ENCODE results near the gene REEP6. TPM values are rescaled to one million over a fixed set of nuclear protein-coding genes. Genes with fewer than 3 reads are reported as not detected.

Gene REEP6
- total and polyA plus RNA-seq, 2 of the 8 experiments (the other 6 are each of a cell fraction or from before 2014, with no cell fraction given) = 12.6 to 20.7 TPM

GRCh38 chr19:1452802-1453524, 38.0 kb upstream of the REEP6 start:
- Histone ChIP-seq H4K5ac (ENCODE audit: insufficient read length, low read depth, low read length) (no peak overlapping the region), H2AFZ (ENCODE audit: low read length) (no peak overlapping the region), H3K4me1 (replicated peaks in 1 of 4; ENCODE audit: control insufficient read depth in 3 of 4, insufficient read depth in 4 of 4, low read length in 3 of 4) (peaks cover 0 to 39% (median 29%) of the 10 kb centered on the region in 4 experiments; a peak in 6 of 7 replicates), H3K9me3 (ENCODE audit: insufficient read depth in 2 of 2, low read depth in 1 of 2, low read length in 1 of 2) (no peaks in the 10 kb centered on the region), H3K27ac (ENCODE audit: low read depth, low read length) (no peak overlapping the region), H3K79me1 (ENCODE audit: low read depth, low read length) (no peaks in the 10 kb centered on the region; the same call in 1 of the 2 replicates), H2BK15ac (ENCODE audit: low read length) (0 out of 2 replicates have a peak overlapping the region, but pooled peaks have one; percentile 99), H3K9ac (replicated peaks in 1 of 4; ENCODE audit: extremely low read depth in 1 of 4, low read depth in 3 of 4, low read length in 3 of 4) (no peak overlapping the region), H3K4me3 (ENCODE audit: extremely low read depth in 1 of 4, insufficient read depth in 2 of 4, low read depth in 3 of 4, low read length in 4 of 4) (no peak overlapping the region), H2AK5ac (ENCODE audit: low read depth, low read length) (no peak overlapping the region), H3K18ac (ENCODE audit: extremely low read depth, low read length) (peak overlapping the region; percentile 32), H3K79me2 (ENCODE audit: control insufficient read depth in 1 of 2, insufficient read depth in 2 of 2, low read length in 2 of 2) (no peaks in the 10 kb centered on the region), H3K56ac (replicated peaks; ENCODE audit: insufficient read length, low read depth, low read length) (no peak overlapping the region), H2BK20ac (ENCODE audit: low read length) (peak overlapping the region; percentile 93; the same call in 1 of the 2 replicates), H3K23me2 (ENCODE audit: low read depth, low read length) (peaks cover 4% of the 10 kb centered on the region; the same call in 1 of the 2 replicates), H3K4me2 (ENCODE audit: insufficient read depth in 1 of 2, low read depth in 2 of 2, low read length in 2 of 2) (peak overlapping the region in 1 of 2 experiments; percentile 47; a peak in 3 of 4 replicates), H3K36me3 (ENCODE audit: control insufficient read depth in 2 of 4, insufficient read depth in 4 of 4, low read length in 3 of 4) (no peaks in the 10 kb centered on the region; a peak in 1 of 8 replicates), H2BK12ac (ENCODE audit: low read depth, low read length) (peak overlapping the region; percentile 84; the same call in 1 of the 2 replicates), H4K8ac (ENCODE audit: extremely low read depth, insufficient read depth, low read length) (0 out of 2 replicates have a peak overlapping the region, but pooled peaks have one; percentile 62), H2BK120ac (replicated peaks; ENCODE audit: low read depth, low read length) (no peak overlapping the region), H4K91ac (replicated peaks; ENCODE audit: insufficient read length, low read length) (peak overlapping the region; percentile 86), H3K4ac (replicated peaks; ENCODE audit: insufficient read length, low read depth, low read length) (peak overlapping the region; percentile 89), H2BK5ac (ENCODE audit: low read depth, low read length) (peak overlapping the region; percentile 73; the same call in 1 of the 2 replicates), H4K20me1 (replicated peaks in 1 of 2; ENCODE audit: control insufficient read depth in 1 of 2, insufficient read depth in 2 of 2, low read length in 2 of 2) (peaks cover 10% of the 10 kb centered on the region in 2 experiments), H3K14ac (ENCODE audit: insufficient read length) (no peak overlapping the region), H3K23ac (ENCODE audit: insufficient read length) (no peak overlapping the region), H3K27me3 (replicated peaks in 1 of 4; ENCODE audit: control insufficient read depth in 3 of 4, extremely low read depth in 1 of 4, insufficient read depth in 3 of 4, low read length in 3 of 4) (peaks cover 19 to 42% (median 40%) of the 10 kb centered on the region in 4 experiments)
- FAIRE-seq = no peak
- ChIA-PET CTCF (ENCODE audit: partially characterized antibody) (interaction anchor here (0.7 to 6.9 kb wide), 7 partner anchors 10 to 388 kb away, joined by 3 to 54 read pairs (median 3); no protein-coding TSS in a partner anchor), POLR2A (ENCODE audit: partially characterized antibody) (interaction anchor here (1.0 to 9.4 kb wide), 12 partner anchors 11 to 185 kb away, joined by 3 to 109 read pairs (median 5); partner anchors contain the start of genes FAM174C and REEP6)
- TF ChIP-seq E2F6 (IDR thresholded peaks at IDR 0.05) = 0 out of 2 replicates have a peak, but pooled peaks have one; percentile 40
- no peak for TF ChIP-seq ATF3 (IDR thresholded peaks at IDR 0.05; ENCODE audit: insufficient read depth, low read depth, low read length)
- no peak for TF ChIP-seq SUZ12 (IDR thresholded peaks at IDR 0.05; ENCODE audit: low read length)
- no peak for DNase-seq (ENCODE audit: low read depth in 1 of 2, low spot score in 2 of 2)
- WGBS, 2 experiments (ENCODE audit: extremely low coverage in 1 of 2, insufficient coverage in 1 of 2, insufficient read length in 1 of 2, insufficient replicate concordance in 2 of 2, low coverage in 1 of 2, low lambda C conversion rate in 2 of 2, missing lambda C conversion rate in 1 of 2) = 90% methylated on average over 21 of the region's 30 CpGs; no CpG with 5 or more reads in 1 of the 2 experiments

All from H1 (cell line).